Activated CD8-positive, alpha-beta memory T cell treated with anti-CD3 and anti-CD28 coated beads for 4 hours (primary cell): ENCODE measurements around the gene CENPT.
A peak's percentile ranks its signal among the peaks of the same experiment; 100 is the strongest.

Experiments used
- DNase-seq, 2 donors: peaks; one replicate each; pipeline ENCODE4 v3.0.0-alpha.2; 2020; ENCODE audit warnings: low read depth in 2 of 2

The CENPT gene

GRCh38 chr16:67847064-67847861 is at the start of gene CENPT:
Gene CENPT, minus strand, starts transcription at chr16:67847693. Its CDS starts 13,834 bp downstream, at chr16:67833859.
- peak in 1 of 2 donors; percentile 10 for DNase-seq

GRCh38 chr16:67897231-67897630 is 49.7 kb upstream of the CENPT start:
- no peak for DNase-seq

GRCh38 chr16:67893743-67894399 is 46.4 kb upstream of the CENPT start:
- no peak for DNase-seq

GRCh38 chr16:67892899-67893742 is 45.6 kb upstream of the CENPT start, which contains the start of gene PSKH1:
Gene PSKH1, plus strand, starts transcription at chr16:67893254. Its CDS starts 15,496 bp downstream, at chr16:67908750.
- peak; percentile 86 to 88 for DNase-seq

GRCh38 chr16:67892375-67892774 is 44.9 kb upstream of the CENPT start:
- no peak for DNase-seq

- DNase-seq = no peak
These were observed 40.8 kb upstream of the CENPT start for GRCh38 chr16:67888331-67888730.

GRCh38 chr16:67886387-67886786 is 38.9 kb upstream of the CENPT start:
- no peak for DNase-seq

GRCh38 chr16:67885976-67886375 is 38.5 kb upstream of the CENPT start:
- DNase-seq = no peak

- DNase-seq = no peak
These were observed 38.1 kb upstream of the CENPT start for GRCh38 chr16:67885545-67885944.

- no peak for DNase-seq
These were observed 37.2 kb upstream of the CENPT start, which contains the start of gene NRN1L for GRCh38 chr16:67884684-67885083. Gene NRN1L, plus strand, starts transcription at chr16:67884885. Its CDS starts 19 bp downstream, at chr16:67884904.

- peak; percentile 48 to 56 for DNase-seq
These were observed 36.4 kb upstream of the CENPT start for GRCh38 chr16:67883872-67884261.

- DNase-seq = no peak
These were observed 35.8 kb upstream of the CENPT start for GRCh38 chr16:67883146-67883871.

GRCh38 chr16:67882374-67883145 is 35.1 kb upstream of the CENPT start:
- no peak for DNase-seq

- no peak for DNase-seq
These were observed 34.2 kb upstream of the CENPT start for GRCh38 chr16:67881621-67882161.

- DNase-seq = no peak
These were observed 33.1 kb upstream of the CENPT start for GRCh38 chr16:67880584-67880983.

- DNase-seq = no peak
These were observed 32.4 kb upstream of the CENPT start for GRCh38 chr16:67879936-67880335.

- DNase-seq = no peak
These were observed 32.0 kb upstream of the CENPT start for GRCh38 chr16:67879462-67879861.

GRCh38 chr16:67878846-67879245 is 31.4 kb upstream of the CENPT start:
- DNase-seq = no peak

- no peak for DNase-seq
These were observed 30.7 kb upstream of the CENPT start for GRCh38 chr16:67878232-67878631.

GRCh38 chr16:67877064-67877463 is 29.6 kb upstream of the CENPT start:
- no peak for DNase-seq
